ENCODE results near the gene ESYT2.

- TF ChIP-seq CTCF (IDR thresholded peaks at IDR 0.05) (no peak), POLR2A (IDR thresholded peaks at IDR 0.05) (no peak)
Observed at GRCh38 chr7:158737064-158737695, 92.1 kb downstream of the ESYT2 start.

All from uterus (tissue), 2 donors.